Skeletal muscle tissue (tissue), 4 donors: ENCODE data around the gene DTX3. TPM values are rescaled to one million over a fixed set of nuclear protein-coding genes. Genes with fewer than 3 reads are reported as not detected.

Source experiments
- H3K27ac ChIP-seq: one replicate; pipeline ENCODE4 v1.7.0; 2013; ENCODE audit warnings: mild to moderate bottlenecking, low read depth, low read length, inconsistent platforms
- H3K27me3 ChIP-seq, 3 donors: one replicate each; pipeline ENCODE4 v1.7.0; 2013; ENCODE audit warnings: low read length in 3 of 3; ENCODE audit not compliant: control insufficient read depth in 3 of 3, insufficient read depth in 3 of 3
- H3K36me3 ChIP-seq, 3 donors: one replicate each; pipeline ENCODE4 v1.7.0; 2013; ENCODE audit warnings: low read length in 3 of 3; ENCODE audit not compliant: control insufficient read depth in 3 of 3, insufficient read depth in 3 of 3
- H3K4me1 ChIP-seq, 3 donors: one replicate each; pipeline ENCODE4 v1.7.0; 2013; ENCODE audit warnings: low read length in 3 of 3, mild to moderate bottlenecking in 3 of 3; ENCODE audit not compliant: control insufficient read depth in 3 of 3, insufficient read depth in 3 of 3
- H3K4me3 ChIP-seq, 3 donors: one replicate each; pipeline ENCODE4 v1.7.0; 2013; ENCODE audit warnings: low read length in 3 of 3
- H3K9ac ChIP-seq, 3 donors: one replicate each; pipeline ENCODE4 v1.7.0; 2013; ENCODE audit warnings: low read length in 3 of 3, mild to moderate bottlenecking in 3 of 3, moderate library complexity in 2 of 3, low read depth in 1 of 3
- H3K9me3 ChIP-seq, 3 donors: one replicate each; pipeline ENCODE4 v1.7.0; 2013; ENCODE audit warnings: low read length in 3 of 3; ENCODE audit not compliant: control insufficient read depth in 3 of 3
- total RNA-seq: library from RNA; depleted of rRNA; stranded (reverse); fragments of >200 nt; gene quantifications from one replicate; pipeline ENCODE4 v1.2.3, GENCODE V29; 2014
- donor health status: Osteomylitis.

The DTX3 gene
- total RNA-seq, 1 donor from 2014 or later, result 7.8 TPM

GRCh38 chr12:57590864-57591781 lies 13.5 kb upstream of the DTX3 start, which contains the start of gene PIP4K2C:
Gene PIP4K2C (plus strand): TSS chr12:57591192. CDS start chr12:57591290, 98 bp downstream.
- H3K9me3 ChIP-seq, result no peaks in the 10 kb centered on the region
- H3K27ac ChIP-seq, result peak within 1 kb of the TSS; percentile 16
- H3K27me3 ChIP-seq, result peaks cover 0 to 10% (median 6%) of the 10 kb centered on the region in 3 donors
- H3K9ac ChIP-seq, result peak within 1 kb of the TSS; percentile 65 to 87 (median 69)
- H3K4me3 ChIP-seq, result peak within 1 kb of the TSS; percentile 82 to 90 (median 88)
- peaks cover 0 to 5% (median 3%) of the 10 kb centered on the region in 3 donors for H3K36me3 ChIP-seq
- peaks cover 11 to 21% (median 13%) of the 10 kb centered on the region in 3 donors for H3K4me1 ChIP-seq

GRCh38 chr12:57591782-57592325 lies 12.8 kb upstream of the DTX3 start:
- Histone ChIP-seq H3K27me3 (peaks cover 0 to 10% (median 6%) of the 10 kb centered on the region in 3 donors), H3K9me3 (no peaks in the 10 kb centered on the region), H3K27ac (no peak overlapping the region), H3K36me3 (peaks cover 0 to 10% (median 7%) of the 10 kb centered on the region in 3 donors), H3K9ac (peak overlapping the region; percentile 65 to 87 (median 69)), H3K4me1 (peaks cover 11 to 21% (median 13%) of the 10 kb centered on the region in 3 donors), H3K4me3 (peak overlapping the region; percentile 82 to 90 (median 88))

GRCh38 chr12:57592551-57593165 lies 12.0 kb upstream of the DTX3 start:
- H3K4me1 ChIP-seq, result peaks cover 11 to 21% (median 13%) of the 10 kb centered on the region in 3 donors
- H3K9ac ChIP-seq, result no peak overlapping the region
- peaks cover 0 to 15% (median 9%) of the 10 kb centered on the region in 3 donors for H3K36me3 ChIP-seq
- H3K27ac ChIP-seq, result no peak overlapping the region
- H3K4me3 ChIP-seq, result no peak overlapping the region
- H3K9me3 ChIP-seq, result no peaks in the 10 kb centered on the region
- H3K27me3 ChIP-seq, result peaks cover 0 to 10% (median 6%) of the 10 kb centered on the region in 3 donors

GRCh38 chr12:57593187-57593586 lies 11.4 kb upstream of the DTX3 start:
- Histone ChIP-seq H3K4me3 (peak overlapping the region in 1 of 3 donors; percentile 23), H3K9me3 (no peaks in the 10 kb centered on the region), H3K27ac (no peak overlapping the region), H3K4me1 (peaks cover 11 to 21% (median 13%) of the 10 kb centered on the region in 3 donors), H3K27me3 (peaks cover 0 to 8% (median 1%) of the 10 kb centered on the region in 3 donors), H3K9ac (no peak overlapping the region), H3K36me3 (peaks cover 0 to 15% (median 9%) of the 10 kb centered on the region in 3 donors)

GRCh38 chr12:57600395-57600794 lies 4.2 kb upstream of the DTX3 start:
- peaks cover 21 to 42% (median 32%) of the 10 kb centered on the region in 3 donors for H3K36me3 ChIP-seq
- no peak overlapping the region for H3K27ac ChIP-seq
- H3K9ac ChIP-seq, result no peak overlapping the region
- no peaks in the 10 kb centered on the region for H3K9me3 ChIP-seq
- peaks cover 6 to 12% (median 9%) of the 10 kb centered on the region in 3 donors for H3K4me1 ChIP-seq
- H3K27me3 ChIP-seq, result peaks cover 6 to 10% (median 7%) of the 10 kb centered on the region in 3 donors
- no peak overlapping the region for H3K4me3 ChIP-seq

GRCh38 chr12:57602544-57602943 lies 2.1 kb upstream of the DTX3 start:
- Histone ChIP-seq H3K27ac (no peak overlapping the region), H3K9ac (no peak overlapping the region), H3K27me3 (peaks cover 16 to 21% (median 17%) of the 10 kb centered on the region in 3 donors), H3K9me3 (no peaks in the 10 kb centered on the region), H3K36me3 (peaks cover 21 to 30% (median 23%) of the 10 kb centered on the region in 3 donors), H3K4me3 (no peak overlapping the region), H3K4me1 (peaks cover 10 to 20% (median 13%) of the 10 kb centered on the region in 3 donors)

GRCh38 chr12:57603324-57603723 lies 1.3 kb upstream of the DTX3 start:
- Histone ChIP-seq H3K4me1 (peaks cover 11 to 20% (median 14%) of the 10 kb centered on the region in 3 donors), H3K9me3 (no peaks in the 10 kb centered on the region), H3K9ac (no peak overlapping the region), H3K27me3 (peaks cover 16 to 21% (median 20%) of the 10 kb centered on the region in 3 donors), H3K27ac (peak overlapping the region; percentile 28), H3K4me3 (no peak overlapping the region), H3K36me3 (peaks cover 21 to 33% (median 23%) of the 10 kb centered on the region in 3 donors)

- Histone ChIP-seq H3K27me3 (peaks cover 16 to 26% (median 26%) of the 10 kb centered on the region in 3 donors), H3K27ac (peak overlapping the region; percentile 77), H3K9ac (peak overlapping the region; percentile 59 to 71 (median 70)), H3K4me1 (peaks cover 11 to 20% (median 18%) of the 10 kb centered on the region in 3 donors), H3K4me3 (peak overlapping the region; percentile 63 to 75 (median 73)), H3K9me3 (no peaks in the 10 kb centered on the region), H3K36me3 (peaks cover 17 to 30% (median 21%) of the 10 kb centered on the region in 3 donors)
Measured at GRCh38 chr12:57603815-57604453, 690 bp upstream of the DTX3 start.
